ENCODE data around the gene MCF2L2. TPM values are rescaled to one million over a fixed set of nuclear protein-coding genes. Genes with fewer than 3 reads are reported as not detected.
A peak's percentile ranks its signal among the peaks of the same experiment; 100 is the strongest.
"Not testable (repeated sequence)": the region's sequence is repeated elsewhere in the genome, so short reads cannot be mapped to it uniquely, and the experiment has no call there.

MCF2L2 gene
- total RNA-seq, 1 donor = 5.1 TPM

DNA sequence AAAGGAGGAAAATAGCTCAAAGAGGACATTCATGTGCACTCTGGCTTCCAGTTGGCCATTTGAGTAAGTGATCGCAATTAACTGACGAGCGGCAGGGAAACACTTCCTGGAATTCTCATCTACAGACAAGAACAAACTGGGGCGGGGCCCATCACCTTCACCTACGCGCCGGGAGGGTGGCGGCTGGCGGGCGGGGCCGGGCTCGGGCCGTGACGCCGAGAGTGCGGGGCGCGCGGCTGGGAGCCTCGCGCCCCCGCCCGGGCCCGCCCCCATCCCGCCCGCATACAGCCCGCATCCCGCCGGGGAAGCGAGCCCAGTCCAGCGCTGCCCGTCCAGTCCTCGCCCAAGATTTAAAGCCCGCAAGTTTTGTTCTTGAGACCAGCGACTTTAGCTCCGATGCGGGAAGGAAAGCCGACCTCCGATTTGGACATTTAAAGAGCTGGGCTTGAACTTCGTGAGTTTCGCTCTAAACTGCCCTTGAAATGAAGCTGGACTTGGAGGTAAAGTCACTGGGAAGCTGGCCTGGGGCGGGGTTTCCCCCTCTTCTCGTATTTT lies 175.4 kb downstream of the MCF2L2 start, which contains the start of gene B3GNT5:
Gene B3GNT5 (plus strand): TSS at position 281 of the 555 bp plus-strand sequence. CDS start 16,546 bp downstream, outside the sequence.
- peak in 1 of 3 donors; percentile 28 for DNase-seq (ENCODE audit: low read depth in 2 of 3, low spot score in 2 of 3)

- DNase-seq (ENCODE audit: low read depth in 2 of 3, low spot score in 2 of 3) = no peak
Observed at GRCh38 chr3:183252118-183252782, 176.2 kb downstream of the MCF2L2 start.

DNA sequence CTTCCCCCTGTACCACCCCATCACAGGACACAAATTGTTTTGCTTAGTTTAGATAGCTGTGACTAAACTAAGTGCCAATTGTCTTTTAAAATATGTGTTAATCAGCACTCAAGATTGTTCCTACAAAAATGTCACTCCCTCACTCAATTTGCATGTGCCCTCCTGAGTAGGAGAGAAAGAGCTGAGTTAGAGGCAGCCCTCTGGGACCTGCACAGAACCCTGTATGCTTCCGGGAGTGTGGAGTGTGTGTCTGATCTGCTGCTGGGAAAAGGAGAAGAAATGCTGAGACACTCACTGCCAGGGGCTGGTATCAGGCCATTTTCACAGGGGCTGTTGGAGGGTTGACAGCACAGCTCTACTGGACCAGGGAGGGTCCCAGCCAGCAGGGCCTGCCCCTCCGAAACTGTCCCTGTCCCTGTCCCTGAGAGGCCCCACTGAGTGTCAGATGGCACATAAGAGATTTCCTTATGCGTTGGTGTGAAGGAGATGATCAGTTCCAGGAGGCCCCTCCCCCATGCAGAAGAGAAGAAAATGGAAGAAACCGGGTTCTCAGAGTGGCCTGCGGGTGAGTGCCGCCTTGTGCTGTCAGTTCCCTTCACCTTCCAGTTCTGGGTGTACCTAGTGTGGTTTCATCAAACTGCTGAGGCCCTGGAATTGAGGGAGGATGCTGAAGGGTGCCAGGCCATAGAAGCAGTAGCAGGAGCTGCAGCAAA lies 179.3 kb downstream of the MCF2L2 start:
- DNase-seq (ENCODE audit: low read depth in 2 of 3, low spot score in 2 of 3) = no peak

DNA sequence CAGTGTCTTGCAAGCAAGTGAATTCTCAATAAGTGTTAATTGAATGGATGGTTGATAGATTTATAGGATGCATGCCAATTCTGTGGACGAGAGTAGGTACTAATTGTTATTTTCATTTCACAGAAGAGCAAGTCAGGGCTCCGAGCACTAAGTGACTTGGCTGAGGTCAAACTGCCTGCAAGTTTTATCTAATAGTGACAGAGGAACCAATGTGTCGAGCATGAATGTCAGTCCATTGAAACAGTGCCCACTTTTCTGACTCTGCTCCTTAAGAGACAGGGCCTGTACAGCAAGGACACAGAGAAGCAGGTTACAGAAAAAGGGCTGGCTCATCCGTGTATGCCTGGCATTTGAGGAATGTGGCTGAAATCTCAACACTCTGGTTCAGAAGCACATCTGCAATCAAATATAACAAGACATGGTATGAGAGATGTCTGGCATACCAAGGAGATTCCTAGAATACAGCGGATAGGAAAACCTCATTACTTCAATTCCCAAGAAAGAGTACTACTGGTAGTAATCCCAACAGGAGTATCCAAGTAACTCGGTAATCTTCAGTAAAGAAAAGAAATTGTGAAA lies 181.3 kb downstream of the MCF2L2 start:
- DNase-seq (ENCODE audit: low read depth in 2 of 3, low spot score in 2 of 3) = no peak

- no peak for DNase-seq (ENCODE audit: low read depth in 2 of 3, low spot score in 2 of 3)
Observed at GRCh38 chr3:183244981-183245476, 183.4 kb downstream of the MCF2L2 start.

DNA sequence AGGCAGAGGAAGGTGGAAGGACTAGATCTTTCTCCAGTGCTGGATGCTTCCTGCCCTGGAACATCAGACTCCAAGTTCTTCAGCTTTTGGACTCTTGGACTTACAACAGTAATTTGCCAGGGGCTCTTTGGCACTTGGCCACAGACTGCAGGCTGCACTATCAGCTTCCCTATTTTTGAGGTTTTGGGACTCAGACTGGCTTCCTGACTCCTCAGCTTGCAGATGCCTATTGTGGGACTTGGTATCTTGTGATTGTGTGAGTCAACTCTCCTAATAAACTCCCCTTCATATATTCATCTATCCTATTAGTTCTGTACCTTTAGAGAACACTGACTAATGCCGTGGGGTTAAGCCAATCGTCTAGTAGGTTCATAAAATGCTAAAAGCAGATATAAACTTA lies 184.2 kb downstream of the MCF2L2 start:
- peak in 2 of 3 donors; percentile 86 to 87 for DNase-seq (ENCODE audit: low read depth in 2 of 3, low spot score in 2 of 3)

- DNase-seq (ENCODE audit: low read depth in 2 of 3, low spot score in 2 of 3) = no peak
Observed at GRCh38 chr3:183242431-183242830, 186.0 kb downstream of the MCF2L2 start.

DNA sequence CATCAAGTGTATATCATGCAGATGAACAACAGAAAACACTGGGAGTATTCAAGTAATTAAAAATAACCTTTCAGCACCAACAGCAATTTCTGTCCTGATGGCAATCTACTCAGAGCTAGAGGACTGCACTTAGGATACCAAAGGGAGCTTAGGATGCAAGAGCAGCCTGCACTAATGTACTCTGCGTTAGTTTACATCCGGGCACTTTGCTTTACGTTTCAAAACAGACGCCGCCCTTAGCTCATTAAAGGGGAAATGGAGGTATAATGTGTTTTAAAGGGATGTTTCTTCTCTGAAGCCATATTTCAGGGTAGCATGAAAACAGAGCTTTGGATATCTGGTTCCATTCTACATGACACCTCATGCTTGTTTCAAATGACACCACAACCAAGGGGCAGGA lies 189.4 kb downstream of the MCF2L2 start:
- DNase-seq (ENCODE audit: low read depth in 2 of 3, low spot score in 2 of 3) = no peak

GRCh38 chr3:183233966-183234365 lies 194.5 kb downstream of the MCF2L2 start:
- peak in 1 of 3 donors; percentile 35 for DNase-seq (ENCODE audit: low read depth in 2 of 3, low spot score in 2 of 3)

DNA sequence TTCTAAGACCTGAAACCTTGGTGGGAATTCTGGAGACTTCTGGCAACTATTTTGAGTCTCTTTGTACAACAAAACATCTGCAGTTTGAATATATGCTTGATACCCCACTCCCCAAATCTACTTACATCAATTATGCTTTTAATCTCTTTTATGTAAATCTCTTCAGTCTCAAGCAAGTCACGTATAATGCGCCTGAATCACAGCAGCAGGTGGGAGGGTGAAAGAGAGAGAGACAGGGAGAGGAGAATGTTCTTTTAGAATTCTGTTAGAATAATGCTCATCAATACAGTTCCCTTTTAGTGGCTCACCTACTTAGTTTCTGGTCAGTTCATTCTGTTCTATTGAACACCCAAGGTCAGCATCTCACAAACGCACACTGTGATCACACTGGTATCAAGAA lies 197.6 kb downstream of the MCF2L2 start:
- no peak for DNase-seq (ENCODE audit: low read depth in 2 of 3, low spot score in 2 of 3)

GRCh38 chr3:183230251-183230650 lies 198.2 kb downstream of the MCF2L2 start:
- not testable (repeated sequence) for DNase-seq (ENCODE audit: low read depth in 2 of 3, low spot score in 2 of 3)

DNA sequence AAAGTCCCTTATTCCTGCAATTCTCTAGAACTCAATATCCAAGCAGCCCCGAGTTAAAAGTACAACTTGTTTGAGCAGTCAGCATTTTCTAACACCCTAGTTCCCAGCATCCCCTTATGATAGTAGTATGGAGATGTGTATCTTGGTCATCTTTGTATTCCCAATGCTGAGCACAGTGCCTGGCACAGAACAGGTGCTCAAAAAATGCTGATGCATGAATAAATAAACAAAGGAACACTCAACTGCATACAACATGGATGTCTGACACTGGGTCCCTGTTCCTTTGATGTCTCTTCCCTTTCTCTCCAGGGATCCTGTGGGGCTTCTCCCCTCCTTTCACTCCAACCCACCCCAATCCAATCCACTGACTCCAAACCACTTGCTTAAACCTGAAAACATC lies 199.2 kb downstream of the MCF2L2 start:
- no peak for DNase-seq (ENCODE audit: low read depth in 2 of 3, low spot score in 2 of 3)

GRCh38 chr3:183227586-183227985 lies 200.8 kb downstream of the MCF2L2 start:
- DNase-seq (ENCODE audit: low read depth in 2 of 3, low spot score in 2 of 3) = no peak

GRCh38 chr3:183226333-183226890 lies 202.0 kb downstream of the MCF2L2 start:
- DNase-seq (ENCODE audit: low read depth in 2 of 3, low spot score in 2 of 3) = peak in 1 of 3 donors; percentile 33

- peak; percentile 19 to 74 (median 36) for DNase-seq (ENCODE audit: low read depth in 2 of 3, low spot score in 2 of 3)
Observed at GRCh38 chr3:183224180-183224970, 204.0 kb downstream of the MCF2L2 start.

DNA sequence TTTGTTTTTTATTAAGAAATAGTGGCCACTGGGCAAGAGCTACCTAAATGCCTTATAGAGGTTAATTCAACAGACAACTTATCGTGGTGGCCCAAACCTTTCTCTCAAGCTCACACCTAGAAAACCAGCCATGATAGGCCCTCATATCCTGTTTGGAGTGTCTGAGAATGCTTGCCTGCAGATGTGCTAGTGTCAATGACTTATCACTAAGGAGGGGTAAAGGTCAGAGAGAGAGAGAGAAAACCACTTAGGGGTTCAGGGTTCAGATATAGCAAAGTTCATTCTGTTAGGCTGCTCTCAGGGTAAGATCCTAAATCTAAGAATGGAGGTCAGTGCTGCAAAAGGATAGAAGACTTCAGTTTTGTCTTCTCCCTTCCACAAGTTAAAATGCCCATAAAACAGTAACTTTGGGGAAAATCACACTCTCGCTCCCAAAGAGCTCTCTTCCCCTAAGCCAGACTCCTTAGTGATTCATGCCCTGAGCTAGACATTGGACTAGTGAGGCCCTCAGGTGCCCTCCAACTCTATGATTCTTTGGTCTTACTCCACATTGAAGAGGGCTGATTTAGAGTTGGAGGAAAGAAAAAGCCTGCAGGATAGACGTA lies 205.7 kb downstream of the MCF2L2 start:
- DNase-seq (ENCODE audit: low read depth in 2 of 3, low spot score in 2 of 3) = no peak

- no peak for DNase-seq (ENCODE audit: low read depth in 2 of 3, low spot score in 2 of 3)
Observed at GRCh38 chr3:183220828-183221227, 207.6 kb downstream of the MCF2L2 start.

DNA sequence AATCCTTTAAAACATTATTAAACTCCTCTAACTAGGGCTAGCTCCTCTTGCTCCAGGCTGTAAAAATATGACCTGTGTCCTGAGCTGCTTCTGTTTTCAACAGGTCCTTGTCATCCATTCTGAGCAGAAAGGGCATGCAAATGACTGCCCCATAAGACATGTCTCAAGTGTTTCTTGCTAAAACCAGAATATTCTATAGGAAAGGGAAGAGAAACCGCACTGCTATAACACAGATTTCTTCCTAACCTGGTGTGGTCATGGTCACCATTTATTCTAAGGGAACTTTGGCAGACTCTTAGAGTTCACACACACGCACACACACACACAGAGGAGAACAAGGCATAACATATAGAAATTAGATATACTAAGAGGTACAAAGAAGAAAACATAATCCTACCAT lies 209.6 kb downstream of the MCF2L2 start:
- DNase-seq (ENCODE audit: low read depth in 2 of 3, low spot score in 2 of 3) = no peak

DNA sequence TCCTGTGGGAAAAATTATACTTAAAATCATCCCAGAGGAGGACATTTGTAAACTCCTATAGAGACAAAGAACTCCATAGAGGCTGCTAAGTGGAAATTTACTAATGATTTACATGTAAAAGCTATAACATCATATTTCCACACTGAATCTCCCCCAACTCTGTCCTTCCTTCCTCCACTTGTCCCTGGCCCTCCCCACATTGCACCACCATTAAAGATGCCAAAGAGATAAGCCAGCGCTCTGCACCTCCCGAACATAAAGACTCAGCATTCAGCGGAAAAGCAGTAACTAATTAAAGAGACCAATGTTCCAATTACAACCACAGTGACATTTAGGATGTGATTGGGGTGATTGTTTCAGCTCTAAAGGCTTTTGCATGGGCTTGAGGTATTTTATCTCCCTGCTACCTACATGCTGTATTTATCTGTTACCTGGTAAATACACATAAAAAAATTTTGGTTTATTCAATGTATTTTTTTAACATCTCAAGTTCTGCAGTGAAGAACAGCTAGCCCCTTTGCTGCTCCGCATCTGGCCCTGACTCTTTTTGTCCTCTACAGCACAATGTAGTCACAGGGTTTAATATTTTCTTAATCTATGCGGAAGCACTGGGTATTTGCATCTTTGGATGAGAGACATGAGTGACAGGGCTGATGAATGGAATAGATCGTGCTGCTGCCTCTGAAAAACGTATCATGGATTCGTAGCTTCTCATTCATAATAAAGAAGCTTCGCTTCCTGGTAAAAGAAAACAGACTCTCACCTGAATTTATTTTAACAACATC lies 210.7 kb downstream of the MCF2L2 start:
- DNase-seq (ENCODE audit: low read depth in 2 of 3, low spot score in 2 of 3) = no peak

Measured in hematopoietic multipotent progenitor cell (in vitro differentiated cells).